K562 (cell line): ENCODE results near the gene GRK3. TPM values are rescaled to one million over a fixed set of nuclear protein-coding genes. Genes with fewer than 3 reads are reported as not detected.
A peak's percentile ranks its signal among the peaks of the same experiment; 100 is the strongest.

Experiments used
- ATAC-seq: fragments of 200-7000 bp; cut with Tn5 transposase; 3 replicates; pipeline ENCODE4 v1.9.1; 2020; ENCODE audit warnings: moderate library complexity
- BruUV-seq: library from RNA; stranded (reverse); fragments of 400-500 nt; replicated peaks from 2 replicates; lab custom pipeline; 2021; lab: Mats Ljungman, UMichigan
- CTCF ChIA-PET: fragments of 300-600 bp; formaldehyde crosslinking; extraction: SDS; loops from one replicate; lab custom pipeline; 2021; ENCODE audit warnings: low intra/inter-chr PET ratio; lab: Yijun Ruan, JAX
- POLR2A ChIA-PET: fragments of 300-600, 350-650 bp; sonication (Branson Sonifier 250); formaldehyde crosslinking; extraction: SDS; loops from one replicate; lab custom pipeline; 2021; ENCODE audit warnings: antibody characterized with exemption, inconsistent platforms; lab: Yijun Ruan, JAX
- DNase-seq, 4 experiments: peaks; one replicate each; pipeline versions ENCODE4 v3.0.0 to v3.0.0-alpha.2; 2011 to 2018; ENCODE audit warnings: low spot score in 3 of 4, mixed read lengths in 3 of 4; ENCODE audit errors: extremely low read depth in 1 of 4
- FAIRE-seq: peaks from 2 replicates; lab custom pipeline; 2011; peaks lifted over from hg19 to GRCh38; lab: Jason Lieb, UNC
- H2AFZ ChIP-seq: 2 replicates; pipeline ENCODE4 v1.6.0; 2011; ENCODE audit warnings: low read depth, low read length, control low read depth, inconsistent platforms
- H3K27ac ChIP-seq: fragments of 200-600 bp; 3 replicates; pipeline ENCODE4 v1.8.0; 2011; ENCODE audit warnings: low read depth, mild to moderate bottlenecking, control low read depth, inconsistent platforms, low read length, moderate library complexity, mixed read lengths; ENCODE audit errors: extremely low read depth
- H3K27me3 ChIP-seq, 2 experiments: fragments of 300-600 bp in 1 of 2; 2 replicates in 1 of 2; 3 replicates in 1 of 2; pipeline versions ENCODE4 v1.6.0 to v1.8.0; 2011; ENCODE audit warnings: inconsistent platforms in 2 of 2, low read length in 2 of 2, mild to moderate bottlenecking in 1 of 2, mixed read lengths in 1 of 2, moderate library complexity in 1 of 2; ENCODE audit not compliant: control insufficient read depth in 2 of 2, insufficient read depth in 2 of 2
- H3K36me3 ChIP-seq: fragments of 300-600 bp; 3 replicates; pipeline ENCODE4 v1.8.0; 2011; ENCODE audit warnings: mild to moderate bottlenecking, low read length, inconsistent platforms; ENCODE audit not compliant: control insufficient read depth, insufficient read depth
- H3K4me1 ChIP-seq, 2 experiments: fragments of 200-600 bp in 1 of 2; replicated peaks in 1 of 2; 2 replicates in 1 of 2; 3 replicates in 1 of 2; pipeline versions ENCODE4 v1.5.1 to v1.8.0; 2011; ENCODE audit warnings: inconsistent platforms in 2 of 2, low read length in 2 of 2, mild to moderate bottlenecking in 1 of 2, mixed read lengths in 1 of 2, moderate library complexity in 1 of 2; ENCODE audit not compliant: control insufficient read depth in 2 of 2, insufficient read depth in 2 of 2
- H3K4me2 ChIP-seq: 2 replicates; pipeline ENCODE4 v1.6.1; 2011; ENCODE audit warnings: low read length, control low read depth, inconsistent platforms, mixed read lengths; ENCODE audit not compliant: insufficient read depth
- H3K4me3 ChIP-seq: fragments of 200-600 bp; sonication (generic), shearing (Covaris generic); 2 replicates; pipeline ENCODE4 v1.5.1; 2016; ENCODE audit warnings: control low read depth, inconsistent platforms
- H3K79me2 ChIP-seq: fragments of 200-600 bp; 3 replicates; pipeline ENCODE4 v1.8.0; 2011; ENCODE audit warnings: low read length, inconsistent platforms; ENCODE audit not compliant: control insufficient read depth, insufficient read depth
- H3K9ac ChIP-seq, 2 experiments: 2 replicates each; pipeline versions ENCODE4 v1.6.0 to v1.6.1; 2011; ENCODE audit warnings: low read depth in 2 of 2, low read length in 2 of 2, control low read depth in 1 of 2, inconsistent platforms in 1 of 2, mild to moderate bottlenecking in 1 of 2, mixed read lengths in 1 of 2; ENCODE audit not compliant: insufficient read depth in 1 of 2
- H3K9me1 ChIP-seq: one replicate; pipeline ENCODE4 v1.6.0; 2011; ENCODE audit warnings: inconsistent platforms, mild to moderate bottlenecking, low read length, moderate library complexity; ENCODE audit not compliant: control insufficient read depth, insufficient read depth
- H3K9me3 ChIP-seq: replicated peaks from 2 replicates; pipeline ENCODE4 v1.5.1; 2011; ENCODE audit warnings: low read depth, low read length, inconsistent platforms; ENCODE audit not compliant: control insufficient read depth, insufficient read depth
- H4K20me1 ChIP-seq: replicated peaks from 2 replicates; pipeline ENCODE4 v1.6.1; 2011; ENCODE audit warnings: low read length, inconsistent platforms, mixed read lengths; ENCODE audit not compliant: control insufficient read depth, insufficient read depth
- DACH1 ChIP-seq: fragments of 450-650 bp; IDR thresholded peaks from 2 replicates; pipeline ENCODE4 v1.6.1; 2018; ENCODE audit not compliant: partially characterized antibody
- EGR1 ChIP-seq: fragments of 450-650 bp; conservative IDR thresholded peaks from 2 replicates; pipeline ENCODE4 v1.6.1; 2017; ENCODE audit warnings: mild to moderate bottlenecking
- FOXA3 ChIP-seq, 2 experiments: fragments of 450-650 bp in 1 of 2; sonication (generic) in 1 of 2; formaldehyde crosslinking; IDR thresholded peaks in 1 of 2; conservative IDR thresholded peaks in 1 of 2; 2 replicates each; pipeline versions ENCODE4 v1.4.0 to v1.8.0; 2020 to 2022; ENCODE audit warnings: mild to moderate bottlenecking in 2 of 2, missing genetic modification reagents in 1 of 2
- HES1 ChIP-seq: fragments of 450-650 bp; IDR thresholded peaks from 2 replicates; pipeline ENCODE4 v1.6.1; 2016; ENCODE audit warnings: low read depth, mild to moderate bottlenecking, moderate library complexity
- KHSRP ChIP-seq: fragments of 450-650 bp; IDR thresholded peaks from 2 replicates; pipeline ENCODE4 v1.6.1; 2017
- MEIS2 ChIP-seq: fragments of 450-650 bp; IDR thresholded peaks from 2 replicates; pipeline ENCODE4 v1.6.1; 2014; ENCODE audit warnings: mild to moderate bottlenecking; ENCODE audit not compliant: partially characterized antibody
- MTA1 ChIP-seq: fragments of 450-650 bp; IDR thresholded peaks from 2 replicates; pipeline ENCODE4 v1.6.1; 2017; ENCODE audit warnings: borderline replicate concordance
- MXD1 ChIP-seq: fragments of 250-450 bp; sonication (Bioruptor Pico); IDR thresholded peaks from 2 replicates; pipeline ENCODE4 v1.8.0; 2021; ENCODE audit warnings: borderline replicate concordance, mild to moderate bottlenecking, moderate library complexity; ENCODE audit not compliant: poor library complexity, severe bottlenecking
- RCOR1 ChIP-seq, 2 experiments: IDR thresholded peaks; 2 replicates each; pipeline ENCODE4 v1.6.1; 2012; ENCODE audit warnings: low read depth in 2 of 2, low read length in 2 of 2, borderline replicate concordance in 1 of 2, improper control_type of control experiment in 1 of 2
- RERE ChIP-seq: sonication (generic); formaldehyde crosslinking; IDR thresholded peaks from 2 replicates; pipeline ENCODE4 v1.8.0; 2023; ENCODE audit warnings: missing genetic modification reagents, mild to moderate bottlenecking, borderline replicate concordance
- SOX6 ChIP-seq: fragments of 450-650 bp; IDR thresholded peaks from 2 replicates; pipeline ENCODE4 v1.6.1; 2014; ENCODE audit warnings: mild to moderate bottlenecking
- SPI1 ChIP-seq: IDR thresholded peaks from 2 replicates; pipeline ENCODE4 v1.6.1; 2011; ENCODE audit warnings: low read depth, low read length, control low read depth, borderline replicate concordance
- YBX1 ChIP-seq: fragments of 450-650 bp; IDR thresholded peaks from 2 replicates; pipeline ENCODE4 v1.7.1; 2016; ENCODE audit warnings: mild to moderate bottlenecking
- ZFPM2 ChIP-seq: fragments of 250-450 bp; sonication (Bioruptor Pico); IDR thresholded peaks from 2 replicates; pipeline ENCODE4 v1.5.1; 2022; ENCODE audit warnings: mild to moderate bottlenecking
- ZNF282 ChIP-seq: sonication (generic); formaldehyde crosslinking; IDR thresholded peaks from 2 replicates; pipeline ENCODE4 v1.8.1; 2023; ENCODE audit warnings: missing genetic modification reagents
- ZNF696 ChIP-seq: fragments of 250-450 bp; sonication (Bioruptor Pico); conservative IDR thresholded peaks from 2 replicates; pipeline ENCODE4 v1.4.0; 2020; ENCODE audit warnings: mild to moderate bottlenecking, moderate library complexity
- WGBS: fragments of 100-300 bp; shearing (Covaris generic); methylation state at CpG from one replicate; pipeline ENCODE4 v1.1.6; 2016; ENCODE audit warnings: low coverage, mixed read lengths; ENCODE audit not compliant: insufficient coverage; ENCODE audit errors: missing lambda C conversion rate; 5-methylcytosine and 5-hydroxymethylcytosine counted together
- in situ Hi-C: fragments of 300-500 bp; cut with MboI; formaldehyde crosslinking; loops from 4 replicates; pipeline ENCODE4 v1.15.0; 2018; ENCODE audit warnings: inconsistent platforms, mixed read lengths
- intact Hi-C: fragments of 100-400 bp; cut with micrococcal nuclease; formaldehyde crosslinking; loops from 2 replicates; pipeline ENCODE4 v1.14.2; 2022
- polyA plus RNA-seq, 8 experiments: library from polyadenylated mRNA; depleted of rRNA in 4 of 8; stranded (reverse) in 5 of 8; unstranded in 3 of 8; fragments of >200 nt; fragmentation: Nextera tagmentation in 2 of 8; fragmentation: Illumina TruSeq in 1 of 8; extraction: Ambion mirVana in 2 of 8; extraction: Trizol in 1 of 8; gene quantifications; 2 replicates each; pipeline versions ENCODE4 v1.2.1 to v1.2.3, GENCODE V29; 2011 to 2014; ENCODE audit warnings: inconsistent platforms in 1 of 8, missing spikeins in 1 of 8
- total RNA-seq, 7 experiments: library from RNA; depleted of rRNA in 6 of 7; stranded (reverse); fragments of >200 nt in 6 of 7; fragmentation: Illumina TruSeq in 2 of 7; extraction: Trizol in 2 of 7; gene quantifications; 2 replicates each; pipeline versions ENCODE4 v1.2.1 to v1.2.3, GENCODE V29; 2011 to 2021; ENCODE audit warnings: low replicate concordance in 1 of 7

Gene GRK3
- total and polyA plus RNA-seq, 9 of the 15 experiments (the other 6 are each of a cell fraction or from before 2014, with no cell fraction given): 1.4 to 7.6 (median 3.6) TPM

- TF ChIP-seq KHSRP (no peak), ZFPM2 (CRISPR knock-in tag) (no peak), YBX1 (no peak), MTA1 (no peak)
- TF ChIP-seq, all 486 proteins: peak for 0
Observed at GRCh38 chr22:25626624-25626990, 62.1 kb downstream of the GRK3 start (continued).

- CTCF ChIA-PET: no interaction called here
- Histone ChIP-seq H2AFZ (no peak overlapping the region), H3K9ac (no peak overlapping the region), H3K4me2 (no peak overlapping the region), H3K9me1 (no peaks in the 10 kb centered on the region), H3K9me3 (no peaks in the 10 kb centered on the region)
- WGBS: 17% methylated on average over 4 of the region's 4 CpGs
- POLR2A ChIA-PET: no interaction called here
- no peak for ATAC-seq
- TF ChIP-seq FOXA3 (CRISPR knock-in tag; conservative IDR thresholded peaks at IDR 0.05 in 1 of 2, IDR thresholded peaks at IDR 0.05 in 1 of 2) (peak in 1 of 2 experiments; percentile 68; a peak in 2 of 4 replicates), ZNF282 (no peak), RCOR1 (IDR thresholded peaks at IDR 0.05; ENCODE audit: borderline replicate concordance in 1 of 2, low read depth in 2 of 2, low read length in 2 of 2) (0 out of 4 replicates have a peak, but pooled peaks of 1 of the 2 experiments have one; percentile 28), DACH1 (no peak), EGR1 (no peak), RERE (no peak), MEIS2 (peak; percentile 58), SPI1 (peak; percentile 64; the same call in 1 of the 2 replicates), HES1 (peak; percentile 85), SOX6 (peak; percentile 65; the same call in 1 of the 2 replicates), MXD1 (no peak), ZNF696 (CRISPR knock-in tag) (no peak)
- TF ChIP-seq, all 486 proteins: peak for 6
- H3K27me3 ChIP-seq: no peaks in the 10 kb centered on the region
- H3K36me3 ChIP-seq: no peaks in the 10 kb centered on the region
- in situ Hi-C loops (no loop called here), intact Hi-C loops (no loop called here)
- BruUV-seq: no TSS peak
- no peak overlapping the region for H3K27ac ChIP-seq
- DNase-seq (no peak), FAIRE-seq (no peak)
- no peaks in the 10 kb centered on the region; a peak in 1 of 5 replicates for H3K4me1 ChIP-seq
- no peaks in the 10 kb centered on the region for H4K20me1 ChIP-seq
- no peaks in the 10 kb centered on the region for H3K79me2 ChIP-seq
- H3K4me3 ChIP-seq: no peak overlapping the region
Observed at GRCh38 chr22:25627271-25627852, 62.9 kb downstream of the GRK3 start.
